Omental fat pad (tissue), 4 donors: ENCODE data around the gene EFS. TPM values are rescaled to one million over a fixed set of nuclear protein-coding genes. Genes with fewer than 3 reads are reported as not detected.

Source experiments
- ATAC-seq: fragments of 150-250 bp; one replicate; pipeline ENCODE4 v1.9.1; 2016; ENCODE audit warnings: mild to moderate bottlenecking, moderate library complexity; ENCODE audit not compliant: low FRiP score
- DNase-seq: peaks from one replicate; pipeline ENCODE4 v3.0.0-alpha.2; 2019; ENCODE audit warnings: low spot score
- total RNA-seq, 4 donors: library from RNA; depleted of rRNA; stranded (reverse); fragments of >200 nt; gene quantifications; one replicate each; pipeline ENCODE4 v1.1.0, GENCODE V29; 2016
- TF ChIP-seq, protein P1 (sequence below), 3 donors: fragments of 450-650 bp; IDR thresholded peaks; one replicate each; pipeline ENCODE4 v1.5.1; 2016 to 2017; ENCODE audit warnings: antibody characterized with exemption in 3 of 3, mild to moderate bottlenecking in 3 of 3, moderate library complexity in 2 of 3

Gene EFS
- total RNA-seq, 4 donors from 2014 or later: 3.0 to 15.8 (median 7.1) TPM

DNA sequence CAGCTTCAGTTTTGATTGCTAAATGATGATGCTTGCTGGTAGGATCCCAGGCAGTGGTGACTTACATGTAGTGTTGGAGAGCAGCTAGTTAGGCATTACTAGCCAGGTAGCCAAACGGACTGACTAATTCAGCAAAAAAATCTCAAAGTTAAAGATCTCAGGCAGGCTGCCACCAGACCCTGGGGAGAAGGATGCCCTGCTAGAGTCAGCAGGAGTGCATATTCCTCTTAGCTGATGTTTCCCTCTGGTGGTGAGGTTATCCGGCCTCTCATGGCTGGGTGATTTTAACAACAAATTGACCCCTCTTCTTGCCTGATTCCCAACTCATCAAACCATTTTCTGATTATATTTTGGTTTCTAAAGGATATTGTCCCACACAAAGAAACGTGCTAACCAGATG, 2.8 kb downstream of the EFS start:
- ATAC-seq (no peak), DNase-seq (no peak)
- TF ChIP-seq, protein P1, sequence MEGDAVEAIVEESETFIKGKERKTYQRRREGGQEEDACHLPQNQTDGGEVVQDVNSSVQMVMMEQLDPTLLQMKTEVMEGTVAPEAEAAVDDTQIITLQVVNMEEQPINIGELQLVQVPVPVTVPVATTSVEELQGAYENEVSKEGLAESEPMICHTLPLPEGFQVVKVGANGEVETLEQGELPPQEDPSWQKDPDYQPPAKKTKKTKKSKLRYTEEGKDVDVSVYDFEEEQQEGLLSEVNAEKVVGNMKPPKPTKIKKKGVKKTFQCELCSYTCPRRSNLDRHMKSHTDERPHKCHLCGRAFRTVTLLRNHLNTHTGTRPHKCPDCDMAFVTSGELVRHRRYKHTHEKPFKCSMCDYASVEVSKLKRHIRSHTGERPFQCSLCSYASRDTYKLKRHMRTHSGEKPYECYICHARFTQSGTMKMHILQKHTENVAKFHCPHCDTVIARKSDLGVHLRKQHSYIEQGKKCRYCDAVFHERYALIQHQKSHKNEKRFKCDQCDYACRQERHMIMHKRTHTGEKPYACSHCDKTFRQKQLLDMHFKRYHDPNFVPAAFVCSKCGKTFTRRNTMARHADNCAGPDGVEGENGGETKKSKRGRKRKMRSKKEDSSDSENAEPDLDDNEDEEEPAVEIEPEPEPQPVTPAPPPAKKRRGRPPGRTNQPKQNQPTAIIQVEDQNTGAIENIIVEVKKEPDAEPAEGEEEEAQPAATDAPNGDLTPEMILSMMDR (IDR thresholded peaks at IDR 0.05): no peak

DNA sequence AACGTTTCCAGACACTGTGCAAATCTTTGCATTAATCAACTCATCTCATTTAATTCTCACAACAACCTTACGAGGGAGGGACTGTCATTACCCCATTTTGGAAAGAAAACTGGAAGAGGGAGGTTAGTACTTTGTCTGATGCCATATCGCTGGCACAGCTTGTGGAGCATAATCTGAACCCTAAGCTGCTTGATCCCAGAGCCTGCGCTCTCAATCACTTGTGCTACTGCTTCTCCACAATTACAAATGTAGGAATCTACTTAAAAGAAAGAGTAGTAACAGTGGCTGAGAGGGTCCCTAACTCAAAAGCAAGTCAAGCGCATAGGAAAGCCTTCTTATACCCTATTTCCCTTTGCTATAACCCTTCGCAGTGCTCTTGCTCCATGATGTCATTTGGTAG, 3.2 kb downstream of the EFS start:
- ATAC-seq (no peak), DNase-seq (no peak)
- TF ChIP-seq, protein P1 (IDR thresholded peaks at IDR 0.05): no peak

DNA sequence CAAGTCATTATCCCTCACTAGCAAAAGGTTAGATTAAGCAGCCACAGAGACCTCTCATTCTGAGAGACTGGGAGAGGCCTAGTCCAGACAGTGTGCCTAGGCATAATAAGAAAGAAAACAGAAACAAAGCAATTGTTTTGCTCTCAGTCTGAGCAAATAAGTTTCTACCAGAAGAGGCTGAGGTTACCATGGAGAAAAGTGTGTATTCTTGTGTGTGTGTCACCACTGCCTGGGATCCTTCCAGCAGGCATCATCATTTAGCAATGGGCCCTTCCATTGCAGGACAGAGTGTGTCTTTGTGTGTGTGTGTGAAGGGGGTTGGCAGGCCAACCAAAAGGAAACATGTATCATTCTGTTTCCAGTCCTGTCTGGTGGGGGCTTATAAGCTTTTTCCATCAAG, 3.7 kb downstream of the EFS start:
- DNase-seq: no peak
- TF ChIP-seq, protein P1 (IDR thresholded peaks at IDR 0.05): no peak
- ATAC-seq: no peak

DNA sequence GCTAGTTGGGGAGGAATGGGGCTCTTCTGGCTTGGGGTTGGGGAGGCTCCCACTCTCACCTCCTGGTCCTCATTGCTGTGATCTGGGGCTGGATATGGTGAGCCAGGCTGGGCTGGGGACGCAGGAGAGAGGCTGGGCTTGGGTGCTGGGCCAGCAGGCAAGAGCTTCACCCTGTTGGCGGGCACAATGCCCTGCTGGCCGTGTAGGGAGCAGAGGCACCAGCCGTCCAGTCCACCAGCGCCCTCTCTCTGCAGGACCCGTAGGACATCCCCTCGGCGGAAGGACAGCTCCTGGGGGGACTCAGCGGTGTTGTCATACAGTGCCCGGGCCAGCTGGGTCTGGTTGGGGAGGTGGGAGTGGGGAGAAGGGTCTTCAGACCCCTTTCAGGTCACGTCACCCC, 4.5 kb downstream of the EFS start:
- ATAC-seq: no peak
- DNase-seq: no peak
- TF ChIP-seq, protein P1 (IDR thresholded peaks at IDR 0.05): no peak

DNA sequence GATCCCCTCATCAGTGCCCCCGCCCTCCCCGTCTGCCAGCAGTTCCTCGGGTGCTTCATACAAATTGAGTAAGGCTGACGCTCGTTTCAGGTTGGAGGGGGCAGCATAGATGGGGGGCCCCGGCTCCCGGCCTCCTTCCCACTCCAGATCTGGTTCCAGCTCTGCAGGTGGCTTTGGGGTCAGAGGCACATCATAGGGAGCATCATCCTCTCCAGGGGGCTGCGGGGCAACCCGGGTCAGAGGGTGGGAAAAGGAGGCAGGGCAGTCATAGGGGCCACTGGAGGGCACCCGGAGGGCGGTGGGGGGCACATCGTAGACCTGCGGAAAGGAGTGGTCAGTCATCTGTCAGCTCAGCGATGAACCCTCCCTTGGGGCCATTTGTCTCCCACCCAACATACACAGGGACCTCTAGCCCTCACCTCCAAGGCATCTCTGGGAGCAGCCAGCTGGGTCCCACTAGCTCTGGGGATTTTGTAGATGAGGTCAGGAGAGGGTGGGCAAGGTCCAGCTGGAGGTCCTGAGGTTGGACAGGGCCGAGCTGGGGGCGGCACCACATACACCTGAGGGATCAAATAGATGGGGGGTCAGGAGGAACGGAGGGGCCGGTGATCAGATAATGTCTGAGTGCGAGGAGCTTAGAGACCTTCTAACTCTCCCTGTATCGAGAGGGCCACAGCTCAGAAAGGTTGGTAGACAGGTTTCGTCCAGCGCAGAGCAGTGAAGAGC, 5.1 kb downstream of the EFS start:
- no peak for ATAC-seq

DNA sequence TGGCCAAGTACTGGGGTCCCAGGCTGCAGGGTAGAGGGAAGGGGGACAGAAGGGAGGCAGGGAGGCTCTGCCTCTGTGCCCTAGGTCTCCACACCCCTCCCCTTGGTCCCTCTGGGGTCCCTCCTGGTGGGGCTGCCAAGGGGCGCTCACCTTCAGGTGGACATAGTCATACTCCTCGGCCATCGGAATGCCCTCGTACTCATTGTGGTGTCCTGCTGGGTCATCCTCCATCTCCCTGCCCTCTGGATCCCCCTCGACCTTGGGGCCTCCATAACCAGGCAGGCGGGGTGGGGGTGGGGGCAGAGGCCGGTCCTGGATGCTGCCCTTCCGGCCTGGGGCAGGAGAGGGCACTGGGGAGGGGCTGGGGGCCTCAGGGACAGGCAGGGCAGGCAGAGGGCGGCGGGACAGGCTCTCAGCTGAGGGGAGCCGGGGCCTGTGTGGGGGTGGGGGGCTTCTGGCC, 5.8 kb downstream of the EFS start:
- no peak for ATAC-seq
- DNase-seq: no peak
- TF ChIP-seq, protein P1 (IDR thresholded peaks at IDR 0.05): no peak

More for the DNA sequence above, 5.1 kb downstream of the EFS start:
- TF ChIP-seq, protein P1 (IDR thresholded peaks at IDR 0.05): no peak
- DNase-seq: no peak

DNA sequence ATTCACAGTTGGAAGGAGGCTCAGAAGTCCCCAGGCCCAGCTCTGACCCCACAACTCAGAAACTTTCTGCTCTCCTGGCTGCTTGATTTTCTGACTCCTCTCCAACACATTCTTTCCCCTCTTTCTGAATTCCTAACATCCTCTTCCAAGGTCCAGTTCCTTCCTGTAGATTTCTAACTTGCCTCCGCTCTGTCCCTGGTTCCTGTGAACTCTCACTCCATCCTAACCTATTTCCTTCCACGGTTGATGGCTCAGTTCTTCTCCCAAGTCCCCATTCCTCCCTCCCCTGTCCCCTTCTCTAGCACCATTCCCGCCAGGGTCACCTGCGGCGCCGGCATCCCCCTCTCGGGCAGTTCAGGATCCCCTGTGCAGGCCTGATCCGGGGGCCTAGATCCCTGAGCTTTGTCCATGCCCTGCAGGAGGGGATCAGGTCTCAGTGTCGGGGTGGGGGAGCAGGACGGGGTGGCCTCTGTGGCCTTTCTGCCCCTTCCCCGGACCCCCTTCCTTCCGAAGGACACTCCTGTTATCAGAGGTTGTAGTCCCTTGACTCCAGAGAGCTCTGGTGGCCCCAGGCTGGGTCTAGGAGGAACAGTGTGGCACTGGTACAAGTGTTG, 6.3 kb downstream of the EFS start:
- ATAC-seq (no peak), DNase-seq (no peak)
- TF ChIP-seq, protein P1 (IDR thresholded peaks at IDR 0.05): no peak
